Upper lobe of left lung (tissue), 6 donors: Measurements from ENCODE around the gene CFAP92. TPM values are rescaled to one million over a fixed set of nuclear protein-coding genes. Genes with fewer than 3 reads are reported as not detected.
"Not testable (repeated sequence)": the region's sequence is repeated elsewhere in the genome, so short reads cannot be mapped to it uniquely, and the experiment has no call there.

Experiments
- ATAC-seq, 2 donors: fragments of 200-7000 bp; cut with Tn5 transposase; one replicate each; pipeline ENCODE4 v1.9.1; 2022; ENCODE audit warnings: mild to moderate bottlenecking in 2 of 2, moderate library complexity in 2 of 2; ENCODE audit not compliant: low FRiP score in 2 of 2
- DNase-seq, 2 donors: peaks; one replicate each; pipeline ENCODE4 v3.0.0-alpha.2; 2019 to 2020
- H3K27ac ChIP-seq, 4 donors: fragments of 200-600 bp; sonication (generic); one replicate each; pipeline ENCODE4 v1.5.1; 2016 to 2019
- H3K27me3 ChIP-seq, 4 donors: fragments of 200-600 bp; sonication (generic); one replicate each; pipeline ENCODE4 v1.5.1; 2017 to 2019
- H3K36me3 ChIP-seq, 4 donors: fragments of 200-600 bp; sonication (generic); one replicate each; pipeline ENCODE4 v1.5.1; 2016 to 2019
- H3K4me1 ChIP-seq, 4 donors: fragments of 200-600 bp; sonication (generic); one replicate each; pipeline ENCODE4 v1.5.1; 2018 to 2019
- H3K4me3 ChIP-seq, 4 donors: fragments of 200-600 bp; sonication (generic); one replicate each; pipeline ENCODE4 v1.5.1; 2017 to 2019; ENCODE audit warnings: mild to moderate bottlenecking in 2 of 4, moderate library complexity in 1 of 4
- H3K9me3 ChIP-seq, 4 donors: fragments of 200-600 bp; sonication (generic); one replicate each; pipeline ENCODE4 v1.5.1; 2018 to 2019
- CTCF ChIP-seq, 6 experiments: fragments of 450-650 bp in 4 of 6; fragments of 200-600 bp in 2 of 6; sonication (generic) in 2 of 6; IDR thresholded peaks; one replicate each; pipeline ENCODE4 v1.5.1; 2016 to 2019; ENCODE audit warnings: antibody characterized with exemption in 6 of 6
- EP300 ChIP-seq, 4 donors: sonication (generic); formaldehyde crosslinking; IDR thresholded peaks; one replicate each; pipeline ENCODE4 v1.5.1; 2017; ENCODE audit warnings: antibody characterized with exemption in 4 of 4, control low read depth in 2 of 4
- POLR2A ChIP-seq, 4 donors: fragments of 450-650 bp; IDR thresholded peaks; one replicate each; pipeline ENCODE4 v1.5.1; 2016 to 2017; ENCODE audit warnings: antibody characterized with exemption in 4 of 4, mild to moderate bottlenecking in 2 of 4
- POLR2AphosphoS5 ChIP-seq, 2 donors: sonication (generic); formaldehyde crosslinking; IDR thresholded peaks; one replicate each; pipeline ENCODE4 v1.5.1; 2017; ENCODE audit warnings: antibody characterized with exemption in 2 of 2
- WGBS, 2 donors: methylation state at CpG; one replicate each; pipeline ENCODE4 v1.1.5; 2017 to 2018; 5-methylcytosine and 5-hydroxymethylcytosine counted together
- total RNA-seq, 6 donors: library from RNA; depleted of rRNA in 4 of 6; stranded (reverse); fragments of >200 nt in 4 of 6; gene quantifications; one replicate each; pipeline versions ENCODE4 v1.1.0 to v1.2.1, GENCODE V29; 2016 to 2021
- donor health status: DM: no; HTN: no; CAD: no; lungs with moderate emphysema.
- donor health status: DM: no; HTN: yes; CAD: no; lungs with severe emphysema.

The CFAP92 gene
- total RNA-seq, 6 donors from 2014 or later: 0.66 to 21.3 (median 5.0) TPM

GRCh38 chr3:128932516-128933212, 61.2 kb downstream of the CFAP92 start:
- no peaks in the 10 kb centered on the region for H3K27me3 ChIP-seq
- no peak overlapping the region for H3K27ac ChIP-seq
- no peak for TF ChIP-seq POLR2AphosphoS5 (IDR thresholded peaks at IDR 0.05)
- H3K9me3 ChIP-seq: peaks cover 0 to 6% (median 0%) of the 10 kb centered on the region in 4 donors
- H3K4me1 ChIP-seq: no peaks in the 10 kb centered on the region
- no peak overlapping the region for H3K4me3 ChIP-seq
- H3K36me3 ChIP-seq: no peaks in the 10 kb centered on the region
- 64 to 83% methylated on average over 7 to 12 of the region's 12 CpGs for WGBS, 2 donors
- DNase-seq (peak in 1 of 2 donors; percentile 48), ATAC-seq (no peak)

GRCh38 chr3:128931046-128931445, 62.8 kb downstream of the CFAP92 start:
- 88 to 92% methylated on average over 7 to 10 of the region's 10 CpGs for WGBS, 2 donors
- DNase-seq (no peak), ATAC-seq (no peak)
- TF ChIP-seq CTCF (IDR thresholded peaks at IDR 0.05): no peak
- no peak overlapping the region for H3K4me3 ChIP-seq
- no peaks in the 10 kb centered on the region for H3K36me3 ChIP-seq
- no peak overlapping the region for H3K27ac ChIP-seq
- H3K9me3 ChIP-seq: peaks cover 0 to 6% (median 0%) of the 10 kb centered on the region in 4 donors
- no peaks in the 10 kb centered on the region for H3K4me1 ChIP-seq
- H3K27me3 ChIP-seq: no peaks in the 10 kb centered on the region

GRCh38 chr3:128929364-128929763, 64.5 kb downstream of the CFAP92 start:
- Histone ChIP-seq H3K4me1 (no peaks in the 10 kb centered on the region), H3K27ac (no peak overlapping the region), H3K4me3 (no peak overlapping the region), H3K27me3 (no peaks in the 10 kb centered on the region), H3K36me3 (no peaks in the 10 kb centered on the region), H3K9me3 (peaks cover 0 to 9% (median 3%) of the 10 kb centered on the region in 4 donors)
- TF ChIP-seq EP300 (IDR thresholded peaks at IDR 0.05): no peak
- TF ChIP-seq POLR2A (IDR thresholded peaks at IDR 0.05): no peak
- TF ChIP-seq POLR2AphosphoS5 (IDR thresholded peaks at IDR 0.05): no peak
- TF ChIP-seq CTCF (IDR thresholded peaks at IDR 0.05): no peak
- 90 to 95% methylated on average over 3 of the region's 3 CpGs for WGBS, 2 donors
- no peak for ATAC-seq
- no peak for DNase-seq

- H3K27ac ChIP-seq, ATAC-seq, H3K4me1 ChIP-seq, H3K4me3 ChIP-seq, DNase-seq, H3K27me3 ChIP-seq, H3K36me3 ChIP-seq: not testable (repeated sequence)
- WGBS, 2 donors: 83 to 96% methylated on average over 6 of the region's 6 CpGs
- H3K9me3 ChIP-seq: peaks cover 0 to 13% (median 8%) of the 10 kb centered on the region in 4 donors
Observed at GRCh38 chr3:128923986-128924385, 69.9 kb downstream of the CFAP92 start.

GRCh38 chr3:128923576-128923975, 70.3 kb downstream of the CFAP92 start:
- Histone ChIP-seq H3K4me3 (peak overlapping the region in 1 of 4 donors; percentile 0), H3K36me3 (no peaks in the 10 kb centered on the region), H3K9me3 (peaks cover 0 to 13% (median 8%) of the 10 kb centered on the region in 4 donors), H3K27ac (no peak overlapping the region), H3K27me3 (no peaks in the 10 kb centered on the region), H3K4me1 (no peaks in the 10 kb centered on the region)
- 63 to 72% methylated on average over 2 of the region's 2 CpGs for WGBS, 2 donors
- TF ChIP-seq EP300 (IDR thresholded peaks at IDR 0.05) (no peak), POLR2A (IDR thresholded peaks at IDR 0.05) (no peak), POLR2AphosphoS5 (IDR thresholded peaks at IDR 0.05) (no peak), CTCF (IDR thresholded peaks at IDR 0.05) (no peak)
- no peak for DNase-seq
- no peak for ATAC-seq

- WGBS, 2 donors: 72 to 73% methylated on average over 10 of the region's 10 CpGs
- no peak for DNase-seq
- no peak for ATAC-seq
Observed at GRCh38 chr3:128922804-128923459, 70.9 kb downstream of the CFAP92 start.

More at GRCh38 chr3:128922804-128923459, 70.9 kb downstream of the CFAP92 start:
- H3K9me3 ChIP-seq: peaks cover 0 to 13% (median 8%) of the 10 kb centered on the region in 4 donors
- no peaks in the 10 kb centered on the region for H3K27me3 ChIP-seq
- no peak overlapping the region for H3K27ac ChIP-seq
- H3K4me3 ChIP-seq: peak overlapping the region in 1 of 4 donors; percentile 0
- H3K36me3 ChIP-seq: no peaks in the 10 kb centered on the region
- TF ChIP-seq POLR2A (IDR thresholded peaks at IDR 0.05): no peak
- no peak for TF ChIP-seq CTCF (IDR thresholded peaks at IDR 0.05)
- no peak for TF ChIP-seq EP300 (IDR thresholded peaks at IDR 0.05)
- TF ChIP-seq POLR2AphosphoS5 (IDR thresholded peaks at IDR 0.05): no peak
- H3K4me1 ChIP-seq: no peaks in the 10 kb centered on the region
